ENCODE results near the gene KBTBD4. TPM values are rescaled to one million over a fixed set of nuclear protein-coding genes. Genes with fewer than 3 reads are reported as not detected.

Gene KBTBD4
- total RNA-seq, 2 experiments from 2014 or later, result 17.7 to 20.7 TPM

DNA sequence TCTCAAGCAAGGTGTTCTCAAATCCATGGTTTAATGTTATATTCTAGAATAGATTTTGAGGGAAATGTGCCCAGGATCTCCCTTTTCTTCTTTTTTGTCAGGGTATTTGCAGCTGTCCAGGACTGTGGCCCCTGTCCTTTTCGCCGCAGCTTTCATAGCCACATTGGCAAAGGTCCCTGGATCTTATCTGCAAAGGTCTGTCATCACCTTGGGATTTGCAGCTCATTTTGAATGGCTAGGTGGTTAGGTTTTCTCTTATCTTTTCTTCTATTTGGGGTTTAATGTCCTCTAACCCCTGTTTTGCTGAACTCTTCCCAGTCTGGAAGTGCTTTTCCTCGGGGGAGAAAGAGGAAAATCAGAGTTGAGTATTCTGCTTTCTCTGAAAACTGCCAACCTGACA, 27.2 kb upstream of the KBTBD4 start:
- H3K36me3 Mint-ChIP-seq (ENCODE audit: low read depth), result no peaks in the 10 kb centered on the region
- H3K9me3 Mint-ChIP-seq (ENCODE audit: insufficient read depth), result no peaks in the 10 kb centered on the region
- DNase-seq (no peak), ATAC-seq (no peak)
- no peak overlapping the region for H3K4me3 Mint-ChIP-seq
- no peak overlapping the region for H3K27ac Mint-ChIP-seq
- ChIA-PET CTCF (interaction anchor here (1.9 kb wide), 1 partner anchor 14 kb away, joined by 7 read pairs; no protein-coding TSS in a partner anchor), POLR2A (interaction anchor here (1.5 kb wide), 1 partner anchor 27 kb away, joined by 5 read pairs; the partner anchor contains the start of genes KBTBD4 and NDUFS3)
- peaks cover 13% of the 10 kb centered on the region for H3K27me3 Mint-ChIP-seq (ENCODE audit: low read depth)
- peaks cover 7% of the 10 kb centered on the region for H3K4me1 Mint-ChIP-seq (ENCODE audit: low read depth)

DNA sequence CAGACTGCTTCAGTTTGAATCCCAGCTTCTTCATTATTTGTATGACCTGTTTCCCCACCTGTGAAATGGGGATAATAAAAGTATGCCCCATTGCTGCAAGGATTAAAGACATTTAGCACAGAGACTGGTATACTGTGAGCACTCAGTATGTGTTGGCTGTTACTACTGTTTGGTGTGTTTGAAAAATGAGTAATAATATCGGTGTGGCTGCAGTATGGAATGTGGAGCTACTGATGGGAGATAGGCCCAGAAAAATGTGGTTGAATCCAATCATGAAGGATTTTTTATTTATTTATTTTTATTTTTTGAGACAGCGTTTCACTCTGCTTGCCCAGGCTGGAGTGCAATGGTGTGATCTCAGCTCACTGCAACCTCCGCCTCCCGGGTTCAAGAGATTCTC, 24.5 kb upstream of the KBTBD4 start:
- CTCF ChIA-PET, result no interaction called here
- Mint-ChIP-seq H3K9me3 (ENCODE audit: insufficient read depth) (no peaks in the 10 kb centered on the region), H3K27ac (no peak overlapping the region), H3K4me1 (ENCODE audit: low read depth) (no peaks in the 10 kb centered on the region), H3K4me3 (no peak overlapping the region), H3K36me3 (ENCODE audit: low read depth) (no peaks in the 10 kb centered on the region), H3K27me3 (ENCODE audit: low read depth) (peaks cover 17% of the 10 kb centered on the region)
- ATAC-seq (no peak), DNase-seq (no peak)
- POLR2A ChIA-PET, result no interaction called here

DNA sequence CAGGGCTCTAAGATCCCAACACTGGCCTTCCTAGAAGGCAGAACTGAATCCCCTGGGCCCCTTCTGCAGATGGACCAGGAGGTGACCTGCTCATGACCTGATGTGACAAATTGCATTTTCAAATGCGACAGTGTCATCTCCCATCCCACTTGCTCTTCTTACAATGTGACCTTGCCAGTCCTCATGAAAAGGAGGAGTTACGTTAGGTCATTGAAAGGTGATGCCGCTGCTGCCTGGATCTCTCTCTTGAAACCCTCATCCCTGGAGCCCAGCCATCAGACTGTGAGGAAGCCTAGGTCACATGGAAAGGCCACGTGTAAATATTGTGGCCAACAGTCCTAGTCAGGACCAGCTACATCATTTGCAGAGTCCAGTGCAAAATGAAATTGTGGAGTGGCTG, 21.1 kb upstream of the KBTBD4 start:
- CTCF ChIA-PET, result no interaction called here
- Mint-ChIP-seq H3K27me3 (ENCODE audit: low read depth) (peaks cover 14% of the 10 kb centered on the region), H3K4me3 (no peak overlapping the region), H3K9me3 (ENCODE audit: insufficient read depth) (no peaks in the 10 kb centered on the region), H3K27ac (no peak overlapping the region), H3K36me3 (ENCODE audit: low read depth) (no peaks in the 10 kb centered on the region), H3K4me1 (ENCODE audit: low read depth) (no peaks in the 10 kb centered on the region)
- ATAC-seq, result no peak
- no peak for DNase-seq
- POLR2A ChIA-PET, result no interaction called here

DNA sequence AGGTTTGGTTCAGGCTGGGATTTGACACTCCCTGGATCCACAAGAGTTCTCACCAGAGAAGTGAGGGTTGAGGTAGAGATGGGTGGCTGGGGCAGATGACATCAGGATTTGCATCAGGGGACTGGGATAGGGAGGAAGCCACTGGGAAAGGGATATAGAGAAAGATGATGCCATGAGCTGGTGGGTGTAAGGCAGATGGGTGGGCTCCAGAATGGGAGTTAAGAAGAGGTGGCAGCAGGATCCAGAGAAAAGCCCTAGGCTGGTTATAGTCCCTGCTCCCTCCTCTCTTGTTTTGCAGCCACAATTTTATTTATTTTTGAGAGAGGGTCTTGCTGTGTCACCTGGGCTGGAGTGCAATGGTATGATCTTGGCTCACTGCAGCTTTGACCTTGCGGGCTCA, 17.2 kb upstream of the KBTBD4 start:
- ChIA-PET POLR2A (interaction anchor here (0.7 kb wide), 1 partner anchor 252 kb away, joined by 3 read pairs; the partner anchor contains the start of gene NUP160), CTCF (no interaction called here)
- no peaks in the 10 kb centered on the region for H3K36me3 Mint-ChIP-seq (ENCODE audit: low read depth)

DNA sequence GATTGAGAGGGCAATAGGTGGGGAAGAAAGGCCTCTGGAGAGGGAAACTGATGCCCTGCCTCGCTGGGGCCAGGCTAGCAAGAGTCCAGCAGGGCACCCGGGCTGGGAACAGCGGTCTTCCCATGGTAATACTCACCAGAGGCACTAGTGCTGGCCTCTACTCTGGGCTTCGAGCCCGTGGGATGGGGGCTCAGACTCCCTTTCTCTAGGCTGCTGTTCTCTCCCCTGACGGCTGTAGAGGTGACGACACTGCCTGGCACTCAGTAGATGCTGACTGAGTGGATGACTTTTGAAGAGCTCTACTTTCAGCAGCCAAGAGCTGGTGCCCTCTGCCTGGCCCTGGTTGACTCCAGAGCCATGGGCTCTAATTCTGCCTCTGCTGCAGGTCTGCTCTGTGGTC, 16.3 kb upstream of the KBTBD4 start:
- DNase-seq, result no peak
- H3K9me3 Mint-ChIP-seq (ENCODE audit: insufficient read depth), result no peaks in the 10 kb centered on the region
- H3K27me3 Mint-ChIP-seq (ENCODE audit: low read depth), result peaks cover 30% of the 10 kb centered on the region
- peaks cover 26% of the 10 kb centered on the region for H3K4me1 Mint-ChIP-seq (ENCODE audit: low read depth)
- peak; percentile 35 for ATAC-seq
- H3K4me3 Mint-ChIP-seq, result no peak overlapping the region
- no peak overlapping the region for H3K27ac Mint-ChIP-seq
- POLR2A ChIA-PET, result no interaction called here
- H3K36me3 Mint-ChIP-seq (ENCODE audit: low read depth), result no peaks in the 10 kb centered on the region
- CTCF ChIA-PET, result no interaction called here

More for the DNA sequence above, 17.2 kb upstream of the KBTBD4 start:
- Mint-ChIP-seq H3K27me3 (ENCODE audit: low read depth) (peaks cover 30% of the 10 kb centered on the region), H3K4me3 (no peak overlapping the region), H3K9me3 (ENCODE audit: insufficient read depth) (no peaks in the 10 kb centered on the region), H3K27ac (no peak overlapping the region), H3K4me1 (ENCODE audit: low read depth) (peaks cover 24% of the 10 kb centered on the region)
- ATAC-seq (no peak), DNase-seq (no peak)

DNA sequence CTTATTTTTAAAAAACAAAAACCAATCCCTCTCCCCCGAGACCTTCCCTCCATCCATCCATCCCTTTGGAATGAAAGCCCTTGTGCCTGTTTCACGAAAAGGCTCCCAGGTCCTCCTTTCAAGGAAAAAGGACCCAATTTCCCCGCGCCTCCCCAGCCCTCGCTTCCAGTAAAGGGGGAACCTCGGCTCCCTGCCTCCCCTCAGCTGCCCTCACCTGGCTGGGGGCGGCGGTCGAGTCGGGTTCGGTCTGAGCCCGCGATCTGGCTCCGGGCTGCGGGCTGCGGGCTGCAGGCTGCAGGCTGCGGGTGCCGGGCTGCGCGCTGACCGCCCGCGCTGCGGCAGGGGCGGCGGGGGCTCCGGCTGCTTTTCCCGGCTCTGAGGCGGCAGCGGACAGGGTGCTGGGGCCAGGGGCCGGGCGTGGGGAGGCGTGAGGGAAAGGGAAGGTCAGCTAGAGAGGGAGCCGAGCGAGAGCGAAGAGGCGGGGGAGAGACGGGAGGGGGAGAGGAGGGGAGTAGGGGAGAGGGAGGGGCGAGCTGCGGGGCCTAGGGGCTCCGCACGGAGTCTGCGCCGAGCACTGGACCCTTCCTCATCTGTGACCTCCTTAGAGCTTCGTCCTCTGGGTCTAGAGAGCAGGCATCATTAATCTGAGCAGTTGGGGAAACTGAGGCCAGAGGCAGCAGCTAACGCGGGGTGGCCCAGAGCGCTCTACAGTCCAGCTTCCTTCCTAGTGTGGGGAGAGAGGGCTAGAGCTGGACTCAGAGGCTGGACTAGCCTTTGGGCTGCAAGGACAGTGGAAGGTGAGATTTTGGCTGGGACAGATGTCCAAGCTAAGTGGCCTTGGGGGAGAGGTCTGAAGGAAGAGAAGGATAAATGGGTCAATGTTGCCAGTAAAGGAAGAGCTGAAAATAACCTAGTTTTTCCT, 15.4 kb upstream of the KBTBD4 start, which contains the start of gene C1QTNF4:
Gene C1QTNF4 (minus strand): TSS at position 478 of the 922 bp plus-strand sequence. CDS start 3,601 bp downstream, outside the sequence.
- H3K27me3 Mint-ChIP-seq (ENCODE audit: low read depth), result peaks cover 28% of the 10 kb centered on the region
- H3K4me1 Mint-ChIP-seq (ENCODE audit: low read depth), result peaks cover 26% of the 10 kb centered on the region
- ChIA-PET CTCF (no interaction called here), POLR2A (interaction anchor here (0.9 to 1.3 kb wide), 3 partner anchors 14 to 18 kb away, joined by 3 to 4 read pairs (median 4); partner anchors contain the start of genes KBTBD4 and NDUFS3)
- no peaks in the 10 kb centered on the region for H3K36me3 Mint-ChIP-seq (ENCODE audit: low read depth)
- no peak for ATAC-seq
- H3K4me3 Mint-ChIP-seq, result no peak within 1 kb of the TSS
- no peak for DNase-seq
- H3K9me3 Mint-ChIP-seq (ENCODE audit: insufficient read depth), result no peaks in the 10 kb centered on the region
- no peak within 1 kb of the TSS for H3K27ac Mint-ChIP-seq

DNA sequence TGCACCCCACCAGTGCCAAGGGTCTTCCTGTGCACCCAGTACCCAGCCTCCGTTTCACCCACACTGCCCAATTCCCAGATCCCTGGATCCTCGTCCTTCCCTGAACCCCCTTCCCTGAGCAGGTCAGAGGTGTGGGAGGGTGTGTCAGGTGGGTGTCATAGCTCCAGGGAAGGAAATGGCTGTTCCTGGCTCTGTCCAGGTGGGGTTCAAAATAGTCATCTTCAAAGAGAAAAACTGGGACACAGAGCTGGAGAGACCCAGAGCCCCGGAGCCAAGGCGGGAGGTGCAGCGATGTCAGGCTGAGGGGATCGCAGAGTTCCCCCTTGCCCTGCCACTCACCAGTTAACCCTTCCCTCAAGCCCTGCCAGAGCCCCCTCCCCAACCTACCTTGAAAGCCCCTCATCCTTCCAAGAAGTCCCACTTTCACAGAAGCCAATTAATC, 14.7 kb upstream of the KBTBD4 start:
- Mint-ChIP-seq H3K36me3 (ENCODE audit: low read depth) (no peaks in the 10 kb centered on the region), H3K9me3 (ENCODE audit: insufficient read depth) (no peaks in the 10 kb centered on the region), H3K27ac (no peak overlapping the region), H3K4me1 (ENCODE audit: low read depth) (peaks cover 26% of the 10 kb centered on the region), H3K4me3 (no peak overlapping the region), H3K27me3 (ENCODE audit: low read depth) (peaks cover 27% of the 10 kb centered on the region)
- ChIA-PET POLR2A (interaction anchor here (0.9 to 1.3 kb wide), 2 partner anchors 13 to 19 kb away, joined by 3 to 4 read pairs; no protein-coding TSS in a partner anchor), CTCF (no interaction called here)
- no peak for ATAC-seq
- DNase-seq, result no peak

DNA sequence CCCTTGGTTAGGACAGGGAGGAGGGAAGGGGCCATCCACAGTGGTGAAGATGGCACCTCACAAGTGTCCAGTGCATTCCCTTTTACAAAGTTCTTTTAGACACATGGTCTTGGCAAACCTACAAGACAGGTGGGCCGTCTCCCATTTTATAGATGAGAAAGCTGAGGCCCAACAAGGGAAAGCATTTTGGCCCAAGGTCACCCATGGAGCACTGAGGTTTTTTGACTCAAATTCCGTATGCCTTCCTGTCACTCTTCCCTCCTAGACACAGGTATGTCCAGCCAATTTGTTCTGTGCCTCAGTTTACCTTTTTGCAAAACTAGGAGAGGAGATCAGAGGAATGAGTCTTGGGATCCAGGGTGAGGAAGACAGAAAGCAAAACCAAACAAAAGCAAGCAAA, 14.2 kb upstream of the KBTBD4 start:
- no peak for ATAC-seq
- H3K4me1 Mint-ChIP-seq (ENCODE audit: low read depth), result peaks cover 26% of the 10 kb centered on the region
- no peak overlapping the region for H3K4me3 Mint-ChIP-seq
- no peaks in the 10 kb centered on the region for H3K9me3 Mint-ChIP-seq (ENCODE audit: insufficient read depth)
- DNase-seq, result no peak
- ChIA-PET POLR2A (interaction anchor here (0.7 to 1.3 kb wide), 2 partner anchors 19 to 174 kb away, joined by 4 read pairs; no protein-coding TSS in a partner anchor), CTCF (interaction anchor here (0.7 to 1.8 kb wide), 2 partner anchors 13 to 20 kb away, joined by 4 to 7 read pairs; no protein-coding TSS in a partner anchor)
- H3K27me3 Mint-ChIP-seq (ENCODE audit: low read depth), result peaks cover 27% of the 10 kb centered on the region
- H3K36me3 Mint-ChIP-seq (ENCODE audit: low read depth), result no peaks in the 10 kb centered on the region
- no peak overlapping the region for H3K27ac Mint-ChIP-seq

DNA sequence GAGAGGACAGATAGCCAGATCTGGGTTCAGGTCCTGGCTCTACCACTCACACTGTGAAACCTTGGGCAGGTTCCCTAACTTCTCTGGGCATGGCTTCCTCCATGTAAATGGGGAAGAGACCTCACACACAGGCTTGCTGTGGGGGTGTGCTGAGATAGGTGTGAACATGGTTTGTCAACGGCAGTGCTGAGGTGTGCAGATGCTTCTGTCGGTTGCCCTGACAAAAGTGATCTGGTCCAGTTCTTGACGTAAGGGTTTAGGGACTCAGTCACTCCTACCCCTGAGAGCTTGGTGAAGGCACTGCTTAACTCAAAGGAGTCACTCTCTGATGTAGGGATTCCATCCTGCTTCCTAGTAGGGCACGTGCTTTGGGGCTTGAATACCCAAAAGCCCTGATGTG, 13.5 kb upstream of the KBTBD4 start:
- H3K4me3 Mint-ChIP-seq, result no peak overlapping the region
- DNase-seq (no peak), ATAC-seq (peak; percentile 14)
- ChIA-PET POLR2A (interaction anchor here (0.6 to 1.1 kb wide), 3 partner anchors 14 to 405 kb away, joined by 3 to 7 read pairs (median 4); partner anchors contain the start of genes KBTBD4 and NDUFS3), CTCF (interaction anchor here (0.7 to 1.8 kb wide), 5 partner anchors 14 to 218 kb away, joined by 3 to 7 read pairs (median 4); no protein-coding TSS in a partner anchor)
- H3K4me1 Mint-ChIP-seq (ENCODE audit: low read depth), result peaks cover 29% of the 10 kb centered on the region
- H3K36me3 Mint-ChIP-seq (ENCODE audit: low read depth), result no peaks in the 10 kb centered on the region
- no peaks in the 10 kb centered on the region for H3K9me3 Mint-ChIP-seq (ENCODE audit: insufficient read depth)
- peaks cover 27% of the 10 kb centered on the region for H3K27me3 Mint-ChIP-seq (ENCODE audit: low read depth)
- H3K27ac Mint-ChIP-seq, result peak overlapping the region; percentile 39

DNA sequence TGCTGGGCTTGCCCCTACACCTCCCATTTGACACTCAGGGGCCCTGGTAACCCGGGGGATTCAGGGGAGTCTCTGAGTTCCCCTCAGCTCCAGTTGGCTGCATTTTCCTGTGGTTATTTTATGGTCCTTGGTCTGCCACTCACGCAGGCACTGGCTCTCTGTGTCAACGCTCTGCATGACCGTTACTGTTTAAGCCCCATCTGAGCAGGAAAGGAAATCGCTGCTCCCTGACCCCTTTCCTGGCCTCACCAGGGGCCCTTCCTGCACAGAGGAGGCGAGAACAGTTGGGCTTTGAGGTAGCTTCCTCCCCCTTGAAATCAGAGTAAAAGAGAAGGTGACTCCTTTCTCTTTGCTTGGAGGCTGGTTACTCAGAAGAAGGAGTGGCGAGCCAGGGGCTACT, 13.0 kb upstream of the KBTBD4 start:
- DNase-seq (no peak), ATAC-seq (peak; percentile 34)
- no peaks in the 10 kb centered on the region for H3K9me3 Mint-ChIP-seq (ENCODE audit: insufficient read depth)
- no peak overlapping the region for H3K4me3 Mint-ChIP-seq
- peaks cover 27% of the 10 kb centered on the region for H3K27me3 Mint-ChIP-seq (ENCODE audit: low read depth)
- ChIA-PET POLR2A (interaction anchor here (0.6 to 1.1 kb wide), 2 partner anchors 13 to 404 kb away, joined by 3 to 7 read pairs; partner anchors contain the start of genes KBTBD4 and NDUFS3), CTCF (interaction anchor here (1.0 to 1.8 kb wide), 4 partner anchors 15 to 217 kb away, joined by 3 to 7 read pairs (median 4); no protein-coding TSS in a partner anchor)
- H3K27ac Mint-ChIP-seq, result peak overlapping the region; percentile 39
- H3K36me3 Mint-ChIP-seq (ENCODE audit: low read depth), result no peaks in the 10 kb centered on the region
- H3K4me1 Mint-ChIP-seq (ENCODE audit: low read depth), result peaks cover 33% of the 10 kb centered on the region

DNA sequence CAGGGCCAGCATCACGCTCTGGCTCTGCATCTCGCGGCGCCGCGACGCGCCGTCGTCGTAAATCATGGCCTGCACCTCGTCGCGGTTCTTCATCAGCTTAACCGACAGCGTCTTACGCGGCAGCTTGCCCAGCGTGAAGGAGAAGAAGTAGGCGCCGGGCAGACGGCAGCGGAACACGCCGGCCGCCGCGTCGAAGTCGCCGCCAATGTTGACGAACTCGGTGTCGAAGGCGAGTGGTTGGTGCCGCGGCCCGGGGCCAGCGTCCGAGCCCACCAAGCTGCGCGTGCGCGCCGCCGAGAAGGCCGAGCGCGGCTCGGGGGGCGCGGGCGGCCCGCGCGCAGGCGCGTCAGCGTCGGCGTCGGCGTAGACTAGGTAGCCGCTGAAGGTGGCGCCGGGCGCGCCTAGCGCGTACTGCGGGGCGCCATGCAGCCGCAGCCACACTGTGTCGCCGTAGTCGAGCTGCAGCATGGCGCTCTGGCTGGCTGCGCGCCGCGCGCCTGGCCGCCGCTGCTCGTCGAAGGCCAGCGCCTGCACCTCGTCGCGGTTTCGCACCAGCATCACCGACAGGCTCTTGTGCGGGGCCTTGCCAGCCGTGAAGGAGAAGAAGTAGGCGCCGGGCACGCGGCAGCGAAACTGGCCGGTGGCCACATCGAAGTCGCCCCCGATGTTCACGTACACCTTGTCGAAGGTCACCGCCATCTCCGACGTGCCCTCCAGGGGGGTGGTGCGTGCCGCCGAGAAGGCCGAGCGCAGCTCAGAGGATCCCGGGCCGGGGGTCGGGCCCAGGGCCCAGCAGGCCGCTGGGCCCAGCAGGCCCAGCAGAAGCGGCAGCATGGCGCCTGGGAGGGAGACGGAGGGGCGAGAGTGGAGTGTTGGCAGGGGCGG, 11.4 kb upstream of the KBTBD4 start:
- H3K9me3 Mint-ChIP-seq (ENCODE audit: insufficient read depth), result no peaks in the 10 kb centered on the region
- peaks cover 20% of the 10 kb centered on the region for H3K27me3 Mint-ChIP-seq (ENCODE audit: low read depth)
- ATAC-seq (no peak), DNase-seq (no peak)
- peaks cover 41% of the 10 kb centered on the region for H3K4me1 Mint-ChIP-seq (ENCODE audit: low read depth)
- peaks cover 2% of the 10 kb centered on the region for H3K36me3 Mint-ChIP-seq (ENCODE audit: low read depth)
- CTCF ChIA-PET, result no interaction called here
- POLR2A ChIA-PET, result no interaction called here
- H3K4me3 Mint-ChIP-seq, result no peak overlapping the region
- no peak overlapping the region for H3K27ac Mint-ChIP-seq

All from activated CD8-positive, alpha-beta T cell treated with anti-CD3 and anti-CD28 coated beads, Interleukin-2, amount 10 ng/mL, durations not matched to agents 7 days and 5 days (primary cell).